Suprapubic skin (tissue), 4 donors: Measurements from ENCODE around the gene UQCRC1.

Experiments used
- EP300 ChIP-seq: sonication (generic); formaldehyde crosslinking; IDR thresholded peaks from one replicate; pipeline ENCODE4 v1.6.1; 2017; ENCODE audit warnings: antibody characterized with exemption
- POLR2A ChIP-seq, 2 donors: fragments of 450-650 bp; IDR thresholded peaks; one replicate each; pipeline ENCODE4 v1.6.1; 2017; ENCODE audit warnings: antibody characterized with exemption in 2 of 2, mild to moderate bottlenecking in 2 of 2, moderate library complexity in 2 of 2
- POLR2AphosphoS5 ChIP-seq, 3 donors: sonication (generic); formaldehyde crosslinking; IDR thresholded peaks; one replicate each; pipeline ENCODE4 v1.6.1; 2017; ENCODE audit warnings: antibody characterized with exemption in 3 of 3
- TF ChIP-seq, protein P1 (sequence below), 2 donors: fragments of 200-600 bp in 1 of 2; fragments of 450-650 bp in 1 of 2; sonication (generic) in 1 of 2; IDR thresholded peaks; one replicate each; pipeline ENCODE4 v1.5.1; 2016 to 2019; ENCODE audit warnings: antibody characterized with exemption in 2 of 2, mild to moderate bottlenecking in 1 of 2, moderate library complexity in 1 of 2

DNA sequence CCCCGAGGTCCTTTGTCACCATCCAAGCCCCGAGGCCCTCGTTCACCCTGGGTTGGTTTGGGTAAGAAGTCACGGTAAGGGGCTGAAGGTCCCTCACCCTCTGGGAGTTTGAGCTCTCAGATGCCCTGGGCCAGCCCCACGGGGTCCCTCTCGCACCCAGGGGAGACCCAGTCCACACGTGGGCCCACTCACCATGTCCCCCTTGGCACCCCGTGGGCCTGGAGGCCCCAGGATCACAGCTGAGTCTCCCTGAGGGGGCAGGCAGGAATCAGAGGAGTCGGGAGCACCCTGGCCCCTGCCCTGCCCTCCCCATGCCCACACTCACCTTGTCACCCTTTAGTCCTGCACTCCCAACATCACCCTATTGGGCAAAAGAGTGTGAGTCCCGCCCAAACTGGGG, 40.0 kb downstream of the UQCRC1 start:
- TF ChIP-seq POLR2A (IDR thresholded peaks at IDR 0.05) (no peak), EP300 (no peak), POLR2AphosphoS5 (IDR thresholded peaks at IDR 0.05) (no peak)
- TF ChIP-seq, protein P1, sequence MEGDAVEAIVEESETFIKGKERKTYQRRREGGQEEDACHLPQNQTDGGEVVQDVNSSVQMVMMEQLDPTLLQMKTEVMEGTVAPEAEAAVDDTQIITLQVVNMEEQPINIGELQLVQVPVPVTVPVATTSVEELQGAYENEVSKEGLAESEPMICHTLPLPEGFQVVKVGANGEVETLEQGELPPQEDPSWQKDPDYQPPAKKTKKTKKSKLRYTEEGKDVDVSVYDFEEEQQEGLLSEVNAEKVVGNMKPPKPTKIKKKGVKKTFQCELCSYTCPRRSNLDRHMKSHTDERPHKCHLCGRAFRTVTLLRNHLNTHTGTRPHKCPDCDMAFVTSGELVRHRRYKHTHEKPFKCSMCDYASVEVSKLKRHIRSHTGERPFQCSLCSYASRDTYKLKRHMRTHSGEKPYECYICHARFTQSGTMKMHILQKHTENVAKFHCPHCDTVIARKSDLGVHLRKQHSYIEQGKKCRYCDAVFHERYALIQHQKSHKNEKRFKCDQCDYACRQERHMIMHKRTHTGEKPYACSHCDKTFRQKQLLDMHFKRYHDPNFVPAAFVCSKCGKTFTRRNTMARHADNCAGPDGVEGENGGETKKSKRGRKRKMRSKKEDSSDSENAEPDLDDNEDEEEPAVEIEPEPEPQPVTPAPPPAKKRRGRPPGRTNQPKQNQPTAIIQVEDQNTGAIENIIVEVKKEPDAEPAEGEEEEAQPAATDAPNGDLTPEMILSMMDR (IDR thresholded peaks at IDR 0.05): no peak
